A549 (cell line): ENCODE data around the gene FHIP1B. TPM values are rescaled to one million over a fixed set of nuclear protein-coding genes. Genes with fewer than 3 reads are reported as not detected.

Source experiments
- ATAC-seq, 2 experiments: fragments of 200-7000 bp in 1 of 2; fragments of >200 bp in 1 of 2; cut with Nextera tagmentation in 1 of 2; cut with Tn5 transposase in 1 of 2; 3 replicates each; pipeline versions ENCODE4 v1.8.0 to v1.9.1; 2018 to 2020; ENCODE audit warnings: mild to moderate bottlenecking in 1 of 2, moderate library complexity in 1 of 2
- CTCF ChIA-PET: fragments of 300-600 bp; sonication (Branson Sonifier 250); formaldehyde crosslinking; extraction: SDS; loops from one replicate; lab custom pipeline; 2021; ENCODE audit warnings: antibody characterized with exemption, inconsistent platforms; lab: Yijun Ruan, JAX
- POLR2A ChIA-PET: fragments of 350-600 bp; formaldehyde crosslinking; extraction: SDS; loops from one replicate; lab custom pipeline; 2021; ENCODE audit warnings: antibody characterized with exemption, inconsistent platforms; lab: Yijun Ruan, JAX
- DNase-seq, 2 experiments: peaks; one replicate each; pipeline versions ENCODE4 v3.0.0 to v3.0.0-alpha.2; 2011 to 2016; ENCODE audit warnings: low read depth in 1 of 2, low spot score in 1 of 2
- FAIRE-seq: peaks from 2 replicates; lab custom pipeline; 2011; peaks lifted over from hg19 to GRCh38; lab: Jason Lieb, UNC
- H3K27ac ChIP-seq, 2 experiments: fragments of >200 bp; sonication (Bioruptor Twin); formaldehyde crosslinking; 3 replicates each; pipeline ENCODE4 v1.5.1; 2016 to 2017
- H3K4me1 ChIP-seq: fragments of >200 bp; sonication (Bioruptor Twin); formaldehyde crosslinking; 3 replicates; pipeline ENCODE4 v1.6.1; 2016
- H3K4me2 ChIP-seq: fragments of >200 bp; sonication (Bioruptor Twin); formaldehyde crosslinking; 3 replicates; pipeline ENCODE4 v1.6.1; 2016
- H3K4me3 ChIP-seq: fragments of >200 bp; sonication (Bioruptor Twin); formaldehyde crosslinking; 3 replicates; pipeline ENCODE4 v1.5.1; 2016
- H3K9me3 ChIP-seq: fragments of >200 bp; sonication (Bioruptor Twin); formaldehyde crosslinking; 3 replicates; pipeline ENCODE4 v1.6.1; 2016
- CBX8 ChIP-seq: fragments of 200-600 bp; sonication (generic); IDR thresholded peaks from 2 replicates; pipeline ENCODE4 v1.6.1; 2016
- EHF ChIP-seq: fragments of 250-450 bp; sonication (Bioruptor Pico); IDR thresholded peaks from 2 replicates; pipeline ENCODE4 v1.5.0; 2020; ENCODE audit warnings: mild to moderate bottlenecking
- EP300 ChIP-seq, 2 experiments: fragments of >200 bp; sonication (Bioruptor Twin); formaldehyde crosslinking; IDR thresholded peaks; 2 replicates in 1 of 2; 3 replicates in 1 of 2; pipeline ENCODE4 v1.6.1; 2016 to 2017
- FOSB ChIP-seq: fragments of 250-450 bp; sonication (Bioruptor Pico); IDR thresholded peaks from 2 replicates; pipeline ENCODE4 v1.5.0; 2020; ENCODE audit warnings: mild to moderate bottlenecking, moderate library complexity
- FOXS1 ChIP-seq: fragments of 250-450 bp; sonication (Bioruptor Pico); IDR thresholded peaks from 2 replicates; pipeline ENCODE4 v1.5.0; 2020; ENCODE audit warnings: mild to moderate bottlenecking, moderate library complexity
- GATA3 ChIP-seq: IDR thresholded peaks from 2 replicates; pipeline ENCODE4 v1.6.1; 2012; ENCODE audit warnings: borderline replicate concordance
- HDAC2 ChIP-seq: fragments of 200-600 bp; sonication (generic); IDR thresholded peaks from 2 replicates; pipeline ENCODE4 v1.6.1; 2016
- HOXB13 ChIP-seq: fragments of 250-450 bp; sonication (Bioruptor Pico); IDR thresholded peaks from 2 replicates; pipeline ENCODE4 v1.5.0; 2020; ENCODE audit warnings: low read depth, mild to moderate bottlenecking, moderate library complexity
- JUN ChIP-seq, 2 experiments: fragments of >200 bp; sonication (Bioruptor Twin); formaldehyde crosslinking; IDR thresholded peaks; 2 replicates in 1 of 2; 3 replicates in 1 of 2; pipeline ENCODE4 v1.6.1; 2016 to 2017
- KDM5A ChIP-seq: fragments of 200-600 bp; sonication (generic); IDR thresholded peaks from 2 replicates; pipeline ENCODE4 v1.6.1; 2016; ENCODE audit warnings: antibody characterized with exemption, mild to moderate bottlenecking
- MAFK ChIP-seq: fragments of 450-650 bp; IDR thresholded peaks from 2 replicates; pipeline ENCODE4 v1.6.1; 2014; ENCODE audit not compliant: partially characterized antibody
- NR3C1 ChIP-seq: fragments of >200 bp; sonication (Bioruptor Twin); formaldehyde crosslinking; IDR thresholded peaks from 3 replicates; pipeline ENCODE4 v1.6.1; 2017
- PHF8 ChIP-seq: fragments of 200-600 bp; sonication (generic); IDR thresholded peaks from 2 replicates; pipeline ENCODE4 v1.6.1; 2016; ENCODE audit warnings: low read depth, mild to moderate bottlenecking, antibody characterized with exemption, moderate library complexity, borderline replicate concordance
- POLR2A ChIP-seq: IDR thresholded peaks from 2 replicates; pipeline ENCODE4 v1.6.1; 2012; ENCODE audit warnings: mild to moderate bottlenecking, low read length
- SREBF2 ChIP-seq: fragments of 450-650 bp; IDR thresholded peaks from 2 replicates; pipeline ENCODE4 v1.6.1; 2014; ENCODE audit warnings: mild to moderate bottlenecking, moderate library complexity
- TFCP2L1 ChIP-seq: fragments of 250-450 bp; sonication (Bioruptor Pico); IDR thresholded peaks from 2 replicates; pipeline ENCODE4 v1.5.0; 2021; ENCODE audit warnings: mild to moderate bottlenecking
- ZC3H11A ChIP-seq: fragments of 450-650 bp; IDR thresholded peaks from 2 replicates; pipeline ENCODE4 v1.6.1; 2014; ENCODE audit warnings: antibody characterized with exemption, mild to moderate bottlenecking
- ZNF302 ChIP-seq: fragments of 250-450 bp; sonication (Bioruptor Pico); IDR thresholded peaks from 2 replicates; pipeline ENCODE4 v1.9.0; 2021; ENCODE audit warnings: inconsistent platforms, mild to moderate bottlenecking, moderate library complexity
- WGBS: methylation state at CpG from one replicate; pipeline ENCODE4 v1.1.6; 2017; ENCODE audit errors: missing lambda C conversion rate; 5-methylcytosine and 5-hydroxymethylcytosine counted together
- polyA plus RNA-seq, 4 experiments: library from polyadenylated mRNA; depleted of rRNA in 3 of 4; stranded (reverse); fragments of >200 nt; fragmentation: RNase III in 1 of 4; extraction: RNeasy Plus Mini Kit Qiagen cat#74134 plus additional on column Dnase treatment in 1 of 4; gene quantifications; 2 replicates in 3 of 4; 3 replicates in 1 of 4; pipeline ENCODE4 v1.2.3, GENCODE V29; 2011 to 2017
- TF ChIP-seq, protein P1 (sequence below): IDR thresholded peaks from 2 replicates; pipeline ENCODE4 v1.6.1; 2012
- TF ChIP-seq, protein P2 (sequence below): fragments of >200 bp; sonication (Bioruptor Twin); formaldehyde crosslinking; IDR thresholded peaks from 2 replicates; pipeline ENCODE4 v1.6.1; 2016
- TF ChIP-seq, protein P3 (sequence below): fragments of 450-650 bp; IDR thresholded peaks from 2 replicates; pipeline ENCODE4 v1.6.1; 2014; ENCODE audit warnings: antibody characterized with exemption
- TF ChIP-seq, protein P4 (sequence below): fragments of 250-450 bp; sonication (Bioruptor Pico); IDR thresholded peaks from 2 replicates; pipeline ENCODE4 v1.5.0; 2020; ENCODE audit warnings: low read depth, mild to moderate bottlenecking, moderate library complexity
- TF ChIP-seq, protein P5 (sequence below): fragments of 150-350 bp; IDR thresholded peaks from 2 replicates; pipeline ENCODE4 v1.6.1; 2014; ENCODE audit warnings: low read depth, mild to moderate bottlenecking, low read length
- TF ChIP-seq, protein P6 (sequence below): IDR thresholded peaks from 2 replicates; pipeline ENCODE4 v1.6.1; 2012
- TF ChIP-seq, protein P7 (sequence below): fragments of 200-600 bp; sonication (generic); IDR thresholded peaks from 2 replicates; pipeline ENCODE4 v1.6.1; 2016; ENCODE audit warnings: antibody characterized with exemption, mild to moderate bottlenecking, moderate library complexity

Gene FHIP1B
- polyA plus RNA-seq, 2 of the 4 experiments (the other 2 are of a cell fraction) = 14.3 to 19.4 TPM

DNA sequence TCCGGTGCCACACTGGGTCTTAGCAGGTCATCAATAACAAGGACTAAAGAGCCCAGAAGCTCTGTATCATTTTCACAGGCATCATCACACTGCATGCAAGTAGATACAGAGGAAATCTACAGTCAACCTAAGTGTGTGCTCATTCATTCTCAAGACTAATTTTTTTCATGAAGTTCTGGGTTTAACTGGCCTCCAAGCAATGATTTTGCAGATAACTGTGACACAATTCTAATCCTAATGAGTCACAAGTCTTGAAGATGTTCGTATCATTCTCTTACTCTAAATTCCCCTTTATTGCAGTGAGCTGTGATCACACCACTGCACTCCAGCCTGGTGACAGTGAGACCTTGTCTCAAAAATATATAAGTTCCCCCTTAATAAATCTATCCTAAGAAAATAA is 33.0 kb downstream of the FHIP1B start:
- POLR2A ChIA-PET = no interaction called here

DNA sequence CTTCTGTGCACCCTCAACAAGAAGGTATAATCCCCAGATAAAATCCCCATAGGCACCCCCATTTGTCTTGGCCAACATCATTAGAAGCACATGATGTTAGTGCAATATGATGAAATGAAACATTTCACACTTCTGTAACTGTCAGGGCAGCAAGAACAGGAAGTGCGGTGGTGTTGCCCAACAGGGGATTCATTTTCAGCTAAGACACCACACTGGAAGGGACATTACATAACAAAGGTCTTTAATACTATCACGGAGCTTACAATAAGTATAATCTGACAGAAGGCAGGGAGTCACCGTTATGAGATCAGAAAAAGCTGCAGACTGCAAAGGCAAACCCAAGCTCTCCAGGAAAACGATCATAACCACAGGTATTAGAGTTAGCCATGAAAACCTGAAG is 33.5 kb downstream of the FHIP1B start:
- no peak for ATAC-seq
- TF ChIP-seq SREBF2 = no peak
- TF ChIP-seq PHF8 = no peak
- no peak for TF ChIP-seq MAFK
- TF ChIP-seq JUN (IDR thresholded peaks at IDR 0.05) = no peak
- no peak for TF ChIP-seq FOSB
- TF ChIP-seq, all 56 proteins: peak for 0
- ChIA-PET CTCF (interaction anchor here (0.7 to 1.7 kb wide), 2 partner anchors 25 to 153 kb away, joined by 3 to 4 read pairs; no protein-coding TSS in a partner anchor), POLR2A (no interaction called here)
- no peak overlapping the region for H3K4me3 ChIP-seq
- FAIRE-seq (no peak), DNase-seq (no peak)
- H3K27ac ChIP-seq = no peak overlapping the region
- no peaks in the 10 kb centered on the region for H3K4me1 ChIP-seq
- 88% methylated on average over 4 of the region's 4 CpGs for WGBS
- no peak overlapping the region for H3K4me2 ChIP-seq
- H3K9me3 ChIP-seq = no peaks in the 10 kb centered on the region

More for the DNA sequence above, 33.0 kb downstream of the FHIP1B start:
- TF ChIP-seq POLR2A (no peak), TFCP2L1 (CRISPR knock-in tag) (no peak), FOXS1 (no peak), KDM5A (no peak), EHF (CRISPR knock-in tag) (no peak), CBX8 (no peak), ZNF302 (no peak), NR3C1 (no peak), GATA3 (no peak), MAFK (no peak), SREBF2 (no peak), EP300 (IDR thresholded peaks at IDR 0.05) (no peak), HDAC2 (no peak)
- TF ChIP-seq, protein P1, sequence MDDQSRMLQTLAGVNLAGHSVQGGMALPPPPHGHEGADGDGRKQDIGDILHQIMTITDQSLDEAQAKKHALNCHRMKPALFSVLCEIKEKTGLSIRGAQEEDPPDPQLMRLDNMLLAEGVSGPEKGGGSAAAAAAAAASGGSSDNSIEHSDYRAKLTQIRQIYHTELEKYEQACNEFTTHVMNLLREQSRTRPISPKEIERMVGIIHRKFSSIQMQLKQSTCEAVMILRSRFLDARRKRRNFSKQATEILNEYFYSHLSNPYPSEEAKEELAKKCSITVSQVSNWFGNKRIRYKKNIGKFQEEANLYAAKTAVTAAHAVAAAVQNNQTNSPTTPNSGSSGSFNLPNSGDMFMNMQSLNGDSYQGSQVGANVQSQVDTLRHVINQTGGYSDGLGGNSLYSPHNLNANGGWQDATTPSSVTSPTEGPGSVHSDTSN = no peak
- TF ChIP-seq, protein P2, sequence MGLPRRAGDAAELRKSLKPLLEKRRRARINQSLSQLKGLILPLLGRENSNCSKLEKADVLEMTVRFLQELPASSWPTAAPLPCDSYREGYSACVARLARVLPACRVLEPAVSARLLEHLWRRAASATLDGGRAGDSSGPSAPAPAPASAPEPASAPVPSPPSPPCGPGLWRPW = no peak
- TF ChIP-seq, protein P3, sequence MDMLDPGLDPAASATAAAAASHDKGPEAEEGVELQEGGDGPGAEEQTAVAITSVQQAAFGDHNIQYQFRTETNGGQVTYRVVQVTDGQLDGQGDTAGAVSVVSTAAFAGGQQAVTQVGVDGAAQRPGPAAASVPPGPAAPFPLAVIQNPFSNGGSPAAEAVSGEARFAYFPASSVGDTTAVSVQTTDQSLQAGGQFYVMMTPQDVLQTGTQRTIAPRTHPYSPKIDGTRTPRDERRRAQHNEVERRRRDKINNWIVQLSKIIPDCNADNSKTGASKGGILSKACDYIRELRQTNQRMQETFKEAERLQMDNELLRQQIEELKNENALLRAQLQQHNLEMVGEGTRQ = no peak
- TF ChIP-seq, protein P4, sequence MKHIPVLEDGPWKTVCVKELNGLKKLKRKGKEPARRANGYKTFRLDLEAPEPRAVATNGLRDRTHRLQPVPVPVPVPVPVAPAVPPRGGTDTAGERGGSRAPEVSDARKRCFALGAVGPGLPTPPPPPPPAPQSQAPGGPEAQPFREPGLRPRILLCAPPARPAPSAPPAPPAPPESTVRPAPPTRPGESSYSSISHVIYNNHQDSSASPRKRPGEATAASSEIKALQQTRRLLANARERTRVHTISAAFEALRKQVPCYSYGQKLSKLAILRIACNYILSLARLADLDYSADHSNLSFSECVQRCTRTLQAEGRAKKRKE (CRISPR knock-in tag) = no peak
- TF ChIP-seq, protein P5, sequence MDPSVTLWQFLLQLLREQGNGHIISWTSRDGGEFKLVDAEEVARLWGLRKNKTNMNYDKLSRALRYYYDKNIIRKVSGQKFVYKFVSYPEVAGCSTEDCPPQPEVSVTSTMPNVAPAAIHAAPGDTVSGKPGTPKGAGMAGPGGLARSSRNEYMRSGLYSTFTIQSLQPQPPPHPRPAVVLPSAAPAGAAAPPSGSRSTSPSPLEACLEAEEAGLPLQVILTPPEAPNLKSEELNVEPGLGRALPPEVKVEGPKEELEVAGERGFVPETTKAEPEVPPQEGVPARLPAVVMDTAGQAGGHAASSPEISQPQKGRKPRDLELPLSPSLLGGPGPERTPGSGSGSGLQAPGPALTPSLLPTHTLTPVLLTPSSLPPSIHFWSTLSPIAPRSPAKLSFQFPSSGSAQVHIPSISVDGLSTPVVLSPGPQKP = no peak
- TF ChIP-seq, all 56 proteins: peak for 0
- H3K4me1 ChIP-seq = no peaks in the 10 kb centered on the region
- no peaks in the 10 kb centered on the region for H3K9me3 ChIP-seq
- H3K4me2 ChIP-seq = no peak overlapping the region
- DNase-seq = no peak
- no peak overlapping the region for H3K4me3 ChIP-seq
- no peak overlapping the region for H3K27ac ChIP-seq
- no peak for ATAC-seq
- no peak for FAIRE-seq
- WGBS = 69% methylated on average over 2 of the region's 2 CpGs
- CTCF ChIA-PET = interaction anchor here (0.5 to 1.7 kb wide), 3 partner anchors 25 to 152 kb away, joined by 3 to 4 read pairs (median 3); no protein-coding TSS in a partner anchor

DNA sequence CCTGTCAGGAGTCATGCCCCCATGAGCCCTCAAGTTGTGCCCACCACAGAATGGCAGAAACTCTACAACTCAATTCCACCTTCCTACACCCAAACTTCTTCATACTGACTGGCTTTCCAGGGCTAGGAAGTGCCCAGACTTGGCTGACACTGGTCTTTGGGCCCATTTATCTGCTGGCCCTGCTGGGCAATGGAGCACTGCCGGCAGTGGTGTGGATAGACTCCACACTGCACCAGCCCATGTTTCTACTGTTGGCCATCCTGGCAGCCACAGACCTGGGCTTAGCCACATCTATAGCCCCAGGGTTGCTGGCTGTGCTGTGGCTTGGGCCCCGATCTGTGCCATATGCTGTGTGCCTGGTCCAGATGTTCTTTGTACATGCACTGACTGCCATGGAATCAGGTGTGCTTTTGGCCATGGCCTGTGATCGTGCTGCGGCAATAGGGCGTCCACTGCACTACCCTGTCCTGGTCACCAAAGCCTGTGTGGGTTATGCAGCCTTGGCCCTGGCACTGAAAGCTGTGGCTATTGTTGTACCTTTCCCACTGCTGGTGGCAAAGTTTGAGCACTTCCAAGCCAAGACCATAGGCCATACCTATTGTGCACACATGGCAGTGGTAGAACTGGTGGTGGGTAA is 35.1 kb downstream of the FHIP1B start, which contains the start of gene OR52W1:
OR52W1 (plus strand) TSS at position 51 of the 637 bp plus-strand sequence; CDS start at position 51, 0 bp downstream.
- ATAC-seq (no peak), FAIRE-seq (no peak), DNase-seq (no peak)
- TF ChIP-seq FOXS1 (no peak), ZNF302 (no peak), CBX8 (no peak), ZC3H11A (no peak), HOXB13 (no peak)
- TF ChIP-seq, protein P6, sequence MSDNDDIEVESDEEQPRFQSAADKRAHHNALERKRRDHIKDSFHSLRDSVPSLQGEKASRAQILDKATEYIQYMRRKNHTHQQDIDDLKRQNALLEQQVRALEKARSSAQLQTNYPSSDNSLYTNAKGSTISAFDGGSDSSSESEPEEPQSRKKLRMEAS = no peak
- TF ChIP-seq, protein P1 = no peak
- TF ChIP-seq, protein P7, sequence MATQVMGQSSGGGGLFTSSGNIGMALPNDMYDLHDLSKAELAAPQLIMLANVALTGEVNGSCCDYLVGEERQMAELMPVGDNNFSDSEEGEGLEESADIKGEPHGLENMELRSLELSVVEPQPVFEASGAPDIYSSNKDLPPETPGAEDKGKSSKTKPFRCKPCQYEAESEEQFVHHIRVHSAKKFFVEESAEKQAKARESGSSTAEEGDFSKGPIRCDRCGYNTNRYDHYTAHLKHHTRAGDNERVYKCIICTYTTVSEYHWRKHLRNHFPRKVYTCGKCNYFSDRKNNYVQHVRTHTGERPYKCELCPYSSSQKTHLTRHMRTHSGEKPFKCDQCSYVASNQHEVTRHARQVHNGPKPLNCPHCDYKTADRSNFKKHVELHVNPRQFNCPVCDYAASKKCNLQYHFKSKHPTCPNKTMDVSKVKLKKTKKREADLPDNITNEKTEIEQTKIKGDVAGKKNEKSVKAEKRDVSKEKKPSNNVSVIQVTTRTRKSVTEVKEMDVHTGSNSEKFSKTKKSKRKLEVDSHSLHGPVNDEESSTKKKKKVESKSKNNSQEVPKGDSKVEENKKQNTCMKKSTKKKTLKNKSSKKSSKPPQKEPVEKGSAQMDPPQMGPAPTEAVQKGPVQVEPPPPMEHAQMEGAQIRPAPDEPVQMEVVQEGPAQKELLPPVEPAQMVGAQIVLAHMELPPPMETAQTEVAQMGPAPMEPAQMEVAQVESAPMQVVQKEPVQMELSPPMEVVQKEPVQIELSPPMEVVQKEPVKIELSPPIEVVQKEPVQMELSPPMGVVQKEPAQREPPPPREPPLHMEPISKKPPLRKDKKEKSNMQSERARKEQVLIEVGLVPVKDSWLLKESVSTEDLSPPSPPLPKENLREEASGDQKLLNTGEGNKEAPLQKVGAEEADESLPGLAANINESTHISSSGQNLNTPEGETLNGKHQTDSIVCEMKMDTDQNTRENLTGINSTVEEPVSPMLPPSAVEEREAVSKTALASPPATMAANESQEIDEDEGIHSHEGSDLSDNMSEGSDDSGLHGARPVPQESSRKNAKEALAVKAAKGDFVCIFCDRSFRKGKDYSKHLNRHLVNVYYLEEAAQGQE = no peak

More for the DNA sequence above, 35.1 kb downstream of the FHIP1B start, which contains the start of gene OR52W1:
- Histone ChIP-seq H3K4me3 (no peak within 1 kb of the TSS), H3K27ac (no peak within 1 kb of the TSS), H3K9me3 (no peaks in the 10 kb centered on the region), H3K4me1 (no peaks in the 10 kb centered on the region), H3K4me2 (no peak within 1 kb of the TSS)
- CTCF ChIA-PET = no interaction called here
- 84% methylated on average over 4 of the region's 5 CpGs for WGBS
- POLR2A ChIA-PET = no interaction called here
